HG03103 (cell line): ENCODE data around the gene GRAMD2A.
A peak's percentile ranks its signal among the peaks of the same experiment; 100 is the strongest.

Experiments used
- ATAC-seq: cut with Tn5 transposase; IDR thresholded peaks from one replicate; pipeline ENCODE4 v1.9.1; 2021; ENCODE audit warnings: low read depth; ENCODE audit not compliant: unreplicated experiment

Gene GRAMD2A

GRCh38 chr15:72140088-72140487, 57.5 kb downstream of the GRAMD2A start:
- no peak for ATAC-seq

- no peak for ATAC-seq
Observed at GRCh38 chr15:72139667-72140066, 57.9 kb downstream of the GRAMD2A start.

- ATAC-seq, result no peak
Observed at GRCh38 chr15:72136170-72137051, 61.2 kb downstream of the GRAMD2A start.

- ATAC-seq, result no peak
Observed at GRCh38 chr15:72135719-72136118, 61.9 kb downstream of the GRAMD2A start.

- ATAC-seq, result no peak
Observed at GRCh38 chr15:72133211-72133610, 64.4 kb downstream of the GRAMD2A start.

GRCh38 chr15:72131922-72132321, 65.7 kb downstream of the GRAMD2A start:
- ATAC-seq, result no peak

GRCh38 chr15:72130272-72130671, 67.3 kb downstream of the GRAMD2A start:
- no peak for ATAC-seq

GRCh38 chr15:72128359-72128758, 69.2 kb downstream of the GRAMD2A start:
- no peak for ATAC-seq

- no peak for ATAC-seq
Observed at GRCh38 chr15:72127724-72128322, 69.8 kb downstream of the GRAMD2A start.

GRCh38 chr15:72124218-72124617, 73.4 kb downstream of the GRAMD2A start:
- no peak for ATAC-seq

- ATAC-seq, result peak; percentile 45
Observed at GRCh38 chr15:72118017-72118978, 79.3 kb downstream of the GRAMD2A start, which contains the start of the genes MYO9A and SENP8. MYO9A (minus strand) TSS chr15:72118150; CDS start chr15:72046563, 71,587 bp downstream. SENP8 (plus strand) TSS chr15:72118403; CDS start chr15:72139624, 21,221 bp downstream.

GRCh38 chr15:72117486-72118016, 80.0 kb downstream of the GRAMD2A start:
- peak; percentile 48 for ATAC-seq

- no peak for ATAC-seq
Observed at GRCh38 chr15:72116731-72117485, 80.7 kb downstream of the GRAMD2A start.

GRCh38 chr15:72113347-72114031, 84.1 kb downstream of the GRAMD2A start:
- ATAC-seq, result no peak

GRCh38 chr15:72112805-72113204, 84.8 kb downstream of the GRAMD2A start:
- no peak for ATAC-seq

- ATAC-seq, result no peak
Observed at GRCh38 chr15:72112116-72112515, 85.5 kb downstream of the GRAMD2A start.

GRCh38 chr15:72110355-72110754, 87.2 kb downstream of the GRAMD2A start:
- ATAC-seq, result no peak
